Ascending aorta (tissue), 2 donors: ENCODE measurements around the gene RERG. TPM values are rescaled to one million over a fixed set of nuclear protein-coding genes. Genes with fewer than 3 reads are reported as not detected.

Experiments used
- DNase-seq, 2 donors: peaks; one replicate each; pipeline ENCODE4 v3.0.0-alpha.2; 2019; ENCODE audit warnings: low spot score in 2 of 2
- H3K27ac ChIP-seq, 2 donors: fragments of 200-600 bp; sonication (generic); one replicate each; pipeline ENCODE4 v1.5.1; 2016 to 2017; ENCODE audit warnings: mild to moderate bottlenecking in 1 of 2
- H3K27me3 ChIP-seq: fragments of 200-600 bp; sonication (generic); one replicate; pipeline ENCODE4 v1.5.1; 2017
- H3K36me3 ChIP-seq, 2 donors: fragments of 200-600 bp; sonication (generic); one replicate each; pipeline ENCODE4 v1.5.1; 2016
- H3K4me1 ChIP-seq, 2 donors: fragments of 200-600 bp; sonication (generic); one replicate each; pipeline ENCODE4 v1.5.1; 2016 to 2017; ENCODE audit warnings: mild to moderate bottlenecking in 1 of 2
- H3K4me3 ChIP-seq, 2 donors: fragments of 200-600 bp; sonication (generic); one replicate each; pipeline ENCODE4 v1.5.1; 2016 to 2017; ENCODE audit warnings: mild to moderate bottlenecking in 1 of 2
- H3K9me3 ChIP-seq, 2 donors: fragments of 200-600 bp; sonication (generic); one replicate each; pipeline ENCODE4 v1.5.1; 2016
- CTCF ChIP-seq, 3 experiments: fragments of 200-600 bp in 2 of 3; fragments of 450-650 bp in 1 of 3; sonication (generic) in 2 of 3; IDR thresholded peaks; one replicate each; pipeline ENCODE4 v1.5.1; 2016 to 2019; ENCODE audit warnings: antibody characterized with exemption in 3 of 3, mild to moderate bottlenecking in 1 of 3, moderate library complexity in 1 of 3
- intact Hi-C: fragments of 100-400 bp; cut with DNase I; formaldehyde crosslinking; loops from one replicate; pipeline ENCODE4 v1.15.1; 2023
- total RNA-seq: library from RNA; depleted of rRNA; stranded (reverse); fragments of >200 nt; gene quantifications from one replicate; pipeline ENCODE4 v1.1.0, GENCODE V29; 2016

RERG gene
- total RNA-seq, 1 donor from 2014 or later = 55.7 TPM

GRCh38 chr12:15201456-15201855 is 19.8 kb downstream of the RERG start:
- H3K36me3 ChIP-seq = no peaks in the 10 kb centered on the region
- no peak for DNase-seq
- TF ChIP-seq CTCF (IDR thresholded peaks at IDR 0.05) = no peak
- intact Hi-C loops = loop anchor here (2.0 kb wide), 1 partner anchor 19 kb away; the partner anchor contains the start of gene RERG
- H3K9me3 ChIP-seq = no peaks in the 10 kb centered on the region
- H3K27me3 ChIP-seq = no peaks in the 10 kb centered on the region
- no peak overlapping the region for H3K4me3 ChIP-seq
- H3K4me1 ChIP-seq = peaks cover 7 to 55% of the 10 kb centered on the region in 2 donors
- H3K27ac ChIP-seq = peak overlapping the region; percentile 68 to 69

GRCh38 chr12:15201056-15201455 is 20.2 kb downstream of the RERG start:
- Histone ChIP-seq H3K27ac (peak overlapping the region; percentile 68 to 69), H3K27me3 (no peaks in the 10 kb centered on the region), H3K4me1 (peaks cover 7 to 55% of the 10 kb centered on the region in 2 donors), H3K4me3 (no peak overlapping the region), H3K9me3 (no peaks in the 10 kb centered on the region), H3K36me3 (no peaks in the 10 kb centered on the region)
- TF ChIP-seq CTCF (IDR thresholded peaks at IDR 0.05) = no peak
- intact Hi-C loops = loop anchor here (2.0 kb wide), 1 partner anchor 20 kb away; the partner anchor contains the start of gene RERG
- DNase-seq = no peak

- no peaks in the 10 kb centered on the region for H3K27me3 ChIP-seq
- H3K9me3 ChIP-seq = no peaks in the 10 kb centered on the region
- H3K27ac ChIP-seq = peak overlapping the region; percentile 68 to 69
- intact Hi-C loops = loop anchor here (2.0 kb wide), 1 partner anchor 20 kb away; the partner anchor contains the start of gene RERG
- DNase-seq = no peak
- no peaks in the 10 kb centered on the region for H3K36me3 ChIP-seq
- TF ChIP-seq CTCF (IDR thresholded peaks at IDR 0.05) = no peak
- H3K4me3 ChIP-seq = no peak overlapping the region
- H3K4me1 ChIP-seq = peaks cover 7 to 52% of the 10 kb centered on the region in 2 donors
These were observed 20.6 kb downstream of the RERG start for GRCh38 chr12:15200641-15201040.

- Histone ChIP-seq H3K36me3 (no peaks in the 10 kb centered on the region), H3K9me3 (no peaks in the 10 kb centered on the region), H3K4me3 (no peak overlapping the region), H3K27me3 (no peaks in the 10 kb centered on the region), H3K27ac (peak overlapping the region; percentile 68 to 69), H3K4me1 (peaks cover 4 to 54% of the 10 kb centered on the region in 2 donors)
- intact Hi-C loops = loop anchor here (2.0 kb wide), 2 partner anchors 21 to 33 kb away; partner anchors contain the start of gene RERG
- DNase-seq = no peak
- no peak for TF ChIP-seq CTCF (IDR thresholded peaks at IDR 0.05)
These were observed 21.3 kb downstream of the RERG start for GRCh38 chr12:15199930-15200329.

- Histone ChIP-seq H3K27ac (peak overlapping the region; percentile 58 to 60), H3K27me3 (no peaks in the 10 kb centered on the region), H3K9me3 (no peaks in the 10 kb centered on the region), H3K4me1 (peaks cover 8 to 56% of the 10 kb centered on the region in 2 donors), H3K36me3 (no peaks in the 10 kb centered on the region), H3K4me3 (no peak overlapping the region)
- TF ChIP-seq CTCF (IDR thresholded peaks at IDR 0.05) = no peak
- intact Hi-C loops = no loop called here
- no peak for DNase-seq
These were observed 24.3 kb downstream of the RERG start for GRCh38 chr12:15196678-15197505.
